NCI-H82 treated with DMSO at 0.1 percent for 48 hours (cell line): ENCODE data around the gene RPL35.
A peak's percentile ranks its signal among the peaks of the same experiment; 100 is the strongest.

ENCODE experiments used
- DNase-seq: peaks from one replicate; lab custom pipeline; 2025; ENCODE audit not compliant: unreplicated experiment; lab: John Stamatoyannopoulos, UW

Gene RPL35

DNA sequence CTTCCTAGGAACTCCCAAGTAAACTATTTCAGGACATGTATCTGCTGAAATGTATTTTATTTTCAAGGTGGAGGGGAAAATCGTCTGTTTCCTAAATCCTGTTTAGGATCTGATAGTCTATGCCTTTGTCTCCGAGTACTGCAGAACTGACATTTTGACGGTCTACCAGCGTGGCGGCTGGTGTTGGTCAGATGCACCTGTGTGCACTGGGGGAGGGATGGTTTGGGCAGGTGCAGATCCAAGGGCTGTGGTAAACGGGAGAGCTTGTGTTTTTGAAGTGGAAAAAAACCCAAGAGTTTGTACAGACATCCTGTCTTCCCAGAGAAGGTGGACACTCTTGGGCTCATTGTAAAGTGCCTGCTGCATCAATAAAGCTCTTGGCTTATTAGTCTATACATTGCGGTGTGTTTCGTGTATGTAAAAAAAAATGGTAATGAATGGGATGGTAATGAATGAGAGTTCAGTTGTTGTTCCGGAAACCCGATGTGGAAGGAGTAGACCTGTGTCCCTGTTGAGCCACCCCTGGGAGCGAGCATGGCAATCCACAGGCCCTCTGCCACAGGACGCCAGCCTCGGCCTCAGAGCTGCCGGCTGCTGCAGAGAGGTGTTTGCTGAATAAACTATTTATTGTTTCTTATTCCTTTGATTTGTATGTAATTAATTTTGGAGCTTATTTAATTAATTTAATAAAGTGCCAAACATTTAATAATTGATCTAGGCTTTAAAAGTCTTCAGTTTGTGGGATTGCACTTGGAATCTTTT, 15.4 kb upstream of the RPL35 start:
- no peak for DNase-seq

DNA sequence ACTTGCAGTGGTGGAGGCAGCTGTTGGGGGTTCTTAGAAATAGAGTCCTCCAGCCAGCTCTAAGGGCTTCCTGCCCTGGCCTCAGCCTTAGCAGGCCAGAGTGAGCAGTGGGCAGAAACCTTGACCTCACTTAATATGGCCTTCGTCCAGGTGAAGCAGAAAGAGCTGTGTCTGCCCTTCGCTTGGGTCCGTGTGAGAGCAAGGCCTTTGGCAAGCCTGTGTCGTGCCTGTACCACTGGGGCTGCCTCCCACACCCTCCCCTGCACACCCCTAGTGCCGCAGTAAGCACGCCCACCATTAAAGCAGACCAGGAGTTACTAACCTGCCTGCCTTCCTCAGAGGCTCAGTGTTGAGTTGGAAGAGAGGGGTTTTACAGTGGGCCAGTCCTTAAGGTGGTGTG, 13.7 kb upstream of the RPL35 start:
- no peak for DNase-seq

DNA sequence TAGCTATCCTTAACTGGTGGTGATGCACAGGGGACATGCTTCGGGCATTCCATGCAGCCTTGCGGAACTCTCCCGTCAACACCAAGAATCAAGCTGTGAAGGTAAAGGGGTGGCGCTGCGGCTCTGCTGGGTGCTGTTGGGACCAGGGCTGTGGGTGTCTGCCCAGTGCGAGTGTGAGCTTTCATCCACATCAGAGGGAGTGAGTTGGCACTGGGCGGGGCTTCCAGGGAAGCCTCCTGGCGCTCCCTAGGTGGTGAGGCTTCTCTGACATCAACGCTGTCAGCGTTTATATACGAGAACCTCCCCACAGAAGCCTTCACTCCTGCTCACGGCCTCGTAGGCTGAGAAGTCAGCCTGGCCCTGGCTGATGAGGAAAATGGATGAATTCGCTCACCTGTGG, 11.9 kb upstream of the RPL35 start:
- no peak for DNase-seq

DNA sequence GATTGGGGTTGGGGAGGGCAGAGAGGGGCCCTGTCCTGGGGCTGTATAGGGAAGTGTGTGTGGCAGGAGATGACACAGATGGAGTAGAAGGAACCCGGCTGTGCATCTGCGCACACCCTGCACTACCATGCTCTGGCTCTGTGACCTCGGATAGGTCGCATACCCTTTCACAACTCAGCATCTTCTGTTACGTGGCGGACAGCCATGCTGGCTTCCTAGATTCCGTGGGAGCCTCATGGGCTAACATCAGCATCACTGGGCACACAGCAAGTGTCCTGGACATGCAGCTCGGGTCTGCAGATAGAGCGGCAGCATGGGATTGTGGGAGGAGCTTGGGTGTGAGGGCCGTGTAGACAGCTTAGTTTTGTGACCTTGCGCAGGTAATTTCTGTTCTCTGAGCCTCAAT, 9.4 kb upstream of the RPL35 start:
- DNase-seq, result no peak

DNA sequence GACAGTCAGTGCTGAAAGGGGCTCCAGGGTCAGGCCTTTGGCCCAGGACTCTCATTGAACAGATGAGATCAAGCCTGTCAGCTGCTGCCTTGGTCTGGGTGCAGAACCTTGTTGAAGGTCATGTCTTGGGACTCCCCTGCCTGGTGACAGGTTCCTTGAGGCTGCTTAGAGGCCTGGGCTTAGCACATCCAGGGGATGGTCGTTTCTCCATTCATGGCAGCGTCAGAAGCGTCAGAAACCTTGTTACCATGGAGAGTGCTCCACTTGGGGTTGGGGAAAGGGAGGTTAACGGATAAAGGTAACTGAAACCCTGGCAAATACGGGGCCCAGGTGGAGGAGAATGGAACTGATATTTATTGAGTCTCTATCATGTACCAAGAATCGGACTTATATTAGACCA, 9.0 kb upstream of the RPL35 start:
- no peak for DNase-seq

DNA sequence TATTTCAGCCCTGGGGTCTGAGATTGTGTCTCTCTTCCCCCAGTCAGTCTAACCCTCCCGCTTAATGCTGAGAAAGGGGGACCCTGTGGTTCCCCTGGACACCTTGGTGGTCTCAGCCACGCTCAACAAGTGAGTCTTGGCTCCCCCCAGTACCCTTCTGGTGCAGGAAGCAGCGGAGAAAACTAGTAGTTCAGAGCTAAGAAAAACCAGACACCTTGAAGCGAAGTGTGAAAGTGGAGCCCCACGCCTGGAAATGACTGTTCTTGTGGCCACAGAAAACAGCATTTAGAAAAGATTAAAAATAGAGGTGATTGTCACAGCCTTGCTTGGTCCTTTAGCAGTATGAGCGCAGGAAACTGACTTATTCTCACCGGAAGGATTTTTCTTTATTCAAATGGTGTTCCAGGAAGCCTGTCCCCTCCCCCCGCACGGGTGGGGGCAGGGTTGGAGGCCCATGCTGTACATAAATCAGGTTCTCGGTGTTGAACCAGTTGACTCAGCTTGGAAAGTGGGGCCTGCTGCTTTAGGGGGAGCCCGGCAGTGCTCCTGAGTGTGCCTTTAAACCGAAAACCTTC, 8.3 kb upstream of the RPL35 start:
- no peak for DNase-seq

DNA sequence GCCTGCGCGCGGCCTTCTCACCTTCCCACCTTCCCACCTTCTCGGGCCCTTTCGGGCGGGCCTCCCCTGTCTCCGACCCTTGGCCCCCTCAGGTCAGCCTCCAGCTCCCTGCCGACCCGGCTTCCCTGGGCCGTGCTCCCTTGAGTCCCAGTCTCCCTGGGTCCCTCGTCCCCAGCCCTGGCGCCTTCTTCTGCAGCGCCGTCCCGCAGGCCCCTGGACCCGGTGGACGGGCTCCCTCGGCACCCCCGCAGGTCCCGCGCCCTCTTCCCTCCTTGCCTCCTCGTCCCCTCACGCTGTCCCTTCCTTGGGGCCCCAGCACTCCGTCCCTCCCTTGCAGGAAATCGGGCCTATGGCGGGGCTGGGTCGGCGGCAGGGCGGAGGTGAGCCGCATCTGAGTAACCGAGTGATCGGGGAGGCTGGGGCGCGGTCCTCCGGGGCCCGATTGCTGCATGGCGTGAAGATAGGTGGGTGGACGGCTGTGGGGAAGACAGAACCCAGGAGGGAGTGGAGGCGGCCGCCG, 7.8 kb upstream of the RPL35 start:
- DNase-seq, result no peak

DNA sequence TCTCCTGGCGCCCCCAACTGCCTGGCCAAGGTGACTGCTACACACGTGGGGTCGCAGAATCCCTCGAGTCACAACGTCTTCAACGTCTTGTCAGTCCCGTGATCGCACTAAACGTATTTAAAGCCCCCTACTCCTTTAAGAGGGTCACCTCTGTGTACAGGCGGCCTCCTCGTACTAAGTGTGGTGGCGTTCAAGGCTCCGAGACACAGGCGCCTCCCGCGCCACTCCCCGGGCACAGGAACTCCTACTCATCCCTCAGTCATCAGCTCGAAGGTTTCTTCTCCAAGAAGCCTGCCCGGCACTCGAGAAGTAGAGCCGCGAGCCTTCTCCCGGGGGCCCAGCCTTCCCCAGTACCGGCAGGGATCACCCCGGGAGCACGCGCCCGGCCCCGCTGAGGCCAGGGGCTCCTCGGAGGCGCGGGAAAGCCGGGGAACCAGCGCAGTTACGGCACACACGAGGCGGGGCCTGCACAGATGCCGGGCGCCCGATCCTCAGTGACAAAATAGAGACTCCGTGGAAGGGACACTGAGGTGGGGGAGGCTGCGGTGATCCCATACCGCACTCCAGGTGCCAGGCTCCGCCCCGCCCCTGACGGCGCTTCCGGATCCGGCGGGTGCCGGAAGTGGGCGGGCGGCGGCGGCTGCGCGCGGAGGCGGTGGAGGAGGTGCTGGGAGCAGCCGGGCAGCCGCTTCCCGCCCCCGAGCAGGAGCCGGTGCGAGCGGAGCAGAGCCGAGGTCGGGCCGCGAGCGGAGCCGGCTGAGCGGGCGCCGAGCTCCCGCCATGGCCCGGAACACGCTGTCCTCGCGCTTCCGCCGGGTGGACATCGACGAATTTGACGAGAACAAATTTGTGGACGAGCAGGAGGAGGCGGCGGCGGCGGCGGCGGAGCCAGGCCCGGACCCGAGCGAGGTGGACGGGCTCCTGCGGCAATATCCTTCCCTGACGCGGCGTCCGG, 7.0 kb upstream of the RPL35 start:
- DNase-seq, result peak; percentile 28

DNA sequence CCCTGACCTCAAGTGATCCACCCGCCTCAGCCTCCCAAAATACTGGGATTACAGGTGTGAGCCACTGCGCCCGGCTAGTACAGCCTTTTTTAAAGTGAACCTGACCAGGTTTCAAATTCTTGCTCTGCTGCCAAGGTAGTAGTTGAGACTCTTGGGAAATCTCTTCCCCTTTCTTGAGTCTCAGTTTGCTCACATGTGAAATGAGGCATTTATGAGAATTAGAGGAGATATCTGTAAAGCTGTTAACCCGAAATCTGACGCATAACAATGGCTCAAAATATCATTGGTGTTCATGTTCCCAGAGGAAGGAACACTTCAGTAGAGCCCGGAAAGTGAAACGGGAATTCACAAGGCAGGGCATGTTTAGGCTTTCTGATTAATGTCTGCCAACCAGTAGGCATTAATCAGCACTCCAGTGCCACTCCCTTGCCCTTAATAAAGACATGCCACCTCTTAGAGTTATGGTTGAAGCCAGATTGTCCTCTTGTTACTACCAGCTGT, 1.7 kb upstream of the RPL35 start:
- no peak for DNase-seq

DNA sequence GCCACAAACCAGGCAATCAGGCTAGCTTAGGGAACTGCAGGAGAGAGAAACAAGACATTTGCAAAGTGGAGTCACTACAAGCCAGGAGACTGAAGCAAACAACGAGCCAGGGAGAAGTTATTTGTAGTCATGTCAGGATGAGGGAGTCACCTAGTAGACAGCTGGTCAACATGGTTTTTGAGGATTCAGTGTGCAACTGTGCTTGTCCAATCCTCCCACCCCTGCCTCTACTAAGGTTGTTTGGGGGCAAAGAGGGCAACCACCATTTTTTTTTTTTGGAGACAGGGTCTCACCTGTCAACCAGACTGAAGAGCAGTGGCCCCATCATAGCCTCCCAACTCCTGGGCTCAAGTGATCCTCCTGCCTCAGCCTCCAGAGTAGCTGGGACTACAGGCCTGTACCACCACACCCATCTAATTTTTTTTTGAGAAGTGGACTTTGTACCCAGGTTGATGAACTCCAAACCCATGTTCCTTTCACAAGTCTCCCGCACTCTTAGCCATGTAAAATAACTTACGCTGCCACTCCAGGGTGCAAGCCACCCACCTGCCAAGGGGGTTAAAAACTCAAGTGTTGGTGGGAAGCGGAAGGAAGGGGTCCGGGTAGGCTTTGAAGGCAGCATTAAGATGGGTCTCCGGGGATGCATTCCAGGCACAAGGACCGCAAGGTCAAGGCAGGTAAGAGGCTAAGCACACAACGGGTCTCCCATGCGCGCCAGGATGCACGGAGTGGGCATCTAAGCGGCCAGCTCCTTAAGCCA, 995 bp downstream of the RPL35 start:
- no peak for DNase-seq

DNA sequence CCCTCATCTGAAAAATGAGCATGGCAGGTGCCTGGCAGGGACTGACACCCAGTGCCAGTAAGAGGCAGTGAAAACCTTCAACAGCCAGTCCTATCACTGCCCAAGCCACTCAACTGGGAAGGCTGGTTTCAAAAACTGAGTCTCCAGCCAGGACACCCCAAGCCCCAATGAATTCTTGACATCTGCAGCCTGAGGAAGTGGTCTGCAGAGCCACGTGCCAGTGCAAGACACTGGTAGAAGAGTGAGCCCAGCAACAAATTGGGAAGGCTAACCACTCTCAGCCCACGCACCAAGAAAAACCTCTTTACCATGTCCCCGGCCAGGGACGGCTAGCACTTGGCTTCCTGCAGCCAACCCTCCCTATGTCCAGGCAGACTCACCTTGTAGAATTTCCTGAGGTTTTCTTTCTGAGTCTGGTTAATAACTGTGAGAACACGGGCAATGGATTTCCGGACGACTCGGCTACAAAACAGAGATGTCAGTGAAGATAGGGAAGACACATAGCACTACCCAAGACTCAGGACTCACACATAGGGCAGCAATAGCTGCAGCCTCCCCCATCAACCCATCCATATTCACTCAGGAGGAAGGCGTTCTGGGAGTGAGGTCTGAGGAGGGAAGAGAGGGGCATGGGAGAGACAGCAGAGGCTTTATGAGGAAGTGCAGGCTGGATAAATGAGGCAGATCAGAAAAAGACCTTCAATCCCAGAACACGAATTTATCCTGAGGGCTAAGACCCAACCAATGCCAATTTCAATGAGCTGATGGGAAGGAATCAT, 1.8 kb downstream of the RPL35 start:
- no peak for DNase-seq

DNA sequence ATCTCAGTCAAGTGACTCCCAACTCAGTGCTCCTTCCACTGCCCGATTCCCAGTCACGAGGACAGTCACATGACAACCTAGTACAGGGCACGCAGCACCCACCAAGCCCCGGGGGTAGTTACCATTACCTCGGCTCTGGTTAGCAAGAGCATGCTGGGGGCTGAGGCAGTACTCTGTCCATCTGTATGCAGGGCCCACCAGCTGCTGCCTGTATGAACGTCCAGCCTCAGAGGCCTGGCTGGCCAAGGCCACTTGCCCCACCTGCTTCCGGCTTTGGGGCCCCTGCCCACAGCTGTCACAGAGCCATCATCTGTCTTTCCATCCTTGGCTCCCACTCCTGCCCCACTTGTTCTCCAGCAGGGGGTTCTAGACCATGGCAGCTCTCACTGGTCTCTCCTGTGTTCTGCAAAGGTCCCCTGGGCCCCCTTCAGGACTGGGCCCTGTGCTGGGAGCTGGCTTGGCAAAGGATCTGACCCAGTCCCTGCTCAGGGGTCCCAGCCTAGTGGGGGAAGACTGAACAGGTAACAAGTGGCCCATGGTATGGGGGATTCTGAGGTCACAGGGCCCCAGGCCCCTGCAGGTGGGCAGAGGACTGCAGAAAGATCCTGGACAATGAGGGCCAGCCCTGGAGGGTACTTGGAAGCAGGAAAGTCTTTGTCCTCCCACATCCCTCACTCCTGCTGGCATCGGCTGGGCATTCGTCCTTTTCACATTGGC, 3.3 kb downstream of the RPL35 start:
- no peak for DNase-seq

DNA sequence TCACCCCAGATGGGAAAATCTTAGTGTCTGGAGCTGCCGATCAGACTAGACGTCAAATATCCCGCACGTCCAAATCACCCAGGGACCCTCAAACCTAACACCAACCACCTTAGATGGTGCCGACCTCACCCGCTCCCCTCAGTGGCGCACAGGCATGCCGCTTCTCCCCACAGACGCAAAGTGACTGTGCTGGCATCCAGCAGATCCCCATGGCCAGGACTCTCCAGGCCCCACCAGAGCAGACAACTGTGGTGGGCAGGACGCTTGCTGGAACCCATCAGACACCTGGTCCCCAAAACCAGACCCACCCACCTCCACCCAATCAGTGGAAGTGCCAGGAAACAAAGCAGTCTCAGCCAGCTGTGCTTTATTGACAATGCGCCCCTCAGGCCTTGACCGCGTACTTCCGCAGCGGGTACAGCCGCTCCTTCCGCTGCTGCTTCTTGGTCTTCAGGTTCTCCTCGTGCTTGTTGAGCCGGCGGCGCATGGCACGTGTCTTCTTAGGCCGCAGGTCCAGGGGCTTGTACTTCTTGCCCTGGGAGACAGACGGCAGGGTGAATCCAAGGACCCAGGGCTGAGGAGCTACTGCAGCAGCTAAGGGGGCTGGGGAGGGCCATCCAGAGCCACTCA, 4.1 kb downstream of the RPL35 start:
- no peak for DNase-seq

DNA sequence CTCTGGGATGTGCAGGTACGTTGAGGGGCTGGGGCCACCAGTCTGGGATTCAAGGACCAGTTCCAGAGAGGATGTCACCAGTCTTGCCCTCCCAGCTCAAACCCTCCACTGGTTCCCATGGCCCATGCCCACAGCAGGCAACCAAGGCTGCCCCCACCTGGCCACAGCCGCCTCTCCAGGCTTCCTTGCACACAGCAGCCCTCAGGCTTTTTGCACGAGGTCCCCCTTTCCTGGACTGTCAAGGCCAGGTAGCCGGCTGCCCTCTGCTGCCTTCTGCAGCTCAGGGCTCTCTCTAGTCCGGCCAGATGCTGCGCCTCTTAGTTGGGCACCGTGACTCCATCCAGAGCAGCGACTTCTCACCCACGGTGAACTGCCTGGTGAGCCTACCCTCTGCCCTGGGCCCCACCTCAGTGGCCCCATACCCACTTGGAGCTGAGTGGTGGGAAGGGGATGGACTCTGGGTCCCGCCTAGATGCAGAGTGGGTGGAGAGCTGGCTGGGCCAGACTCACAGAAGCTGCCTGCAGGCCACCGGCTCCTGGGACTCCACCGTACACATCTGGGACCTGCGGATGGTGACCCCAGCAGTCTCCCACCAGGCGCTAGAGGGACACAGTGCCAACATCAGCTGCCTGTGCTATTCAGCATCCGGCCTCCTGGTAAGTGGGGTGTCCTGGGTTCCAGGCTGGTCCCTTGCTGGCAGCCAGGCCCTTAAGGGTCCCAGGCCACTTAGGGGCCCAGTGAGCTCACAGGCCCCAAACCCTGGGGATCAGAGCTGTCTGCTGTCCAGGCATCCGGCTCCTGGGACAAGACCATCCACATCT, 5.6 kb downstream of the RPL35 start:
- no peak for DNase-seq

DNA sequence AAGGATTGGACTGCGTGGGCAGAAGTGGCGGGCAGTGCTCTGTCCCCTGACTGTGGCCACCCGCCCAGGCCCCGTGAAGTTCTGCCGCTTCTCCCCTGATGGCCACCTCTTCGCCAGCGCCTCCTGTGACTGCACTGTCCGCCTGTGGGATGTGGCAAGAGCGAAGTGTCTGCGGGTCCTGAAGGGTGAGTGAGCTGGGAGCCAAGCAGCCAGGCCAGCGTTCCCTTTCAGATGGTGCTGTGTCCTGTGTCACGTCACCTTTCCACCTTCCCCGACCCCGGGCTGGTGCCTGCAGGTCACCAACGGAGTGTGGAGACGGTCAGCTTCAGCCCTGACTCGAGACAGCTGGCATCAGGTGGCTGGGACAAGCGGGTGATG, 6.2 kb downstream of the RPL35 start:
- no peak for DNase-seq

DNA sequence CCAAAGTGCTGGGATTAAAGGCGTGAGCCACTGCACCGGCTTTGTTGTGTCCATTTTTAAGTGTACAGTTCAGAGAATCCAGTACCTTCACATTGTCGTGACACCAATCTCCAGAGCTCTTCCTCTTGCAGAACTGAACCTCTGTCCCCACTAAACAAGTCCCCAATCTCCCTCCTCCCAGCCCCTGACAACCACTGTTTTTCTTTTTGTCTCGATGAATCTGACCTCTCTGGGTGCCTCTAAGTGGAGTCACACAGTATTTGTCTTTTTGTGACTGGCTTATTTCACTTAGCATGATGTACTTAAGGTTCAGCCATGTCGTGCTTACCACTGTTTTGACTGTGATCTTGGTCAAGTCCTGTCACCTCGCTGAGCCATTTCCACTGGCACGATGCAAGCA, 6.9 kb downstream of the RPL35 start:
- DNase-seq, result no peak

DNA sequence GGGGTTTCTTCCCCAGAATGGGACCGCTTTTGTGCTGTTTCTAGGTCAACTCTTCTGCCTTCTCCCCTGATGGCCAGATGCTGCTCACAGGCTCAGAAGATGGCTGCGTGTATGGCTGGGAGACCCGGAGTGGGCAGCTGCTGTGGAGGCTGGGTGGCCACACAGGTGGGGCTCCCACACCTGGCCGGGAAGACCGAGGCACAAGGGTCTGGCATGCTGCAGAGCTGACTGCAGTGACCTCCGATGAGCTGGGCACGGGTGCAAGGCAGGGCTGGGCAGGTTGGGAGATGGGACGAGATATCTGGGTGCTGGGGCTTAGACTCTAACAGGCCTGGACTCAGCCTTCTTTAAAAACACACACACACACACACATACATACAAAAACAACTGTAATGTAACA, 7.6 kb downstream of the RPL35 start:
- DNase-seq, result no peak

DNA sequence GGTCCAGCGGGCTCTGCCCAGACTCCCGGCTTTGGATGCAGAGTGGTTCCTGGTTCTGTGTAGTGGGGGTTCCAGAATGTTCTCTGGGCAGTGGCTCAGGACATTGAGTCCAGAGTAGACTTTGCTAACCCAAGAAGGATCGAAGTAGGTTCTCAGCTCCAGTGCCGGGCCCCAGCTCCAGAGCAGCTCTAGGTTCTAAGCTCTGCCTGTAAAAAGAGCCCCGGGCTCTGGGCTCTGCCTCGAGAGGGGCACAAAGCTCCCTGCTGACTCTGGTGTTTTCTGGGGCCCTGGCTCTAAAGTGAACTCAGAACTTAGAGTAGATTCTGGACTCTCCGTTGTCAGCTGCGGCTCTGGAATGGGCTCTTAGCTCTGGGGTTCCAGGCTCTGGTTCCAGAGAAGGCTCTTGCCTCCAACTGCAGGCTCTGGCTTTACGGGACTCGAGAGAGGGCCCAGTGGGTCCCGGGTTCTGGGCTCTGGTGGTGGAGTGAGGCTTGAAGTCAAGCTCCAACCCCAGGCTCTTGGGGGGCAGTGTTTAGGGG, 8.1 kb downstream of the RPL35 start:
- no peak for DNase-seq
